ENCODE results near the gene IGSF21.

The IGSF21 gene

GRCh38 chr1:18118491-18118890 is 10.9 kb downstream of the IGSF21 start:
- peak in 13 of 58 donors; percentile 39 to 80 (median 52) for DNase-seq

GRCh38 chr1:18119289-18119688 is 11.7 kb downstream of the IGSF21 start:
- no peak for DNase-seq

DNA sequence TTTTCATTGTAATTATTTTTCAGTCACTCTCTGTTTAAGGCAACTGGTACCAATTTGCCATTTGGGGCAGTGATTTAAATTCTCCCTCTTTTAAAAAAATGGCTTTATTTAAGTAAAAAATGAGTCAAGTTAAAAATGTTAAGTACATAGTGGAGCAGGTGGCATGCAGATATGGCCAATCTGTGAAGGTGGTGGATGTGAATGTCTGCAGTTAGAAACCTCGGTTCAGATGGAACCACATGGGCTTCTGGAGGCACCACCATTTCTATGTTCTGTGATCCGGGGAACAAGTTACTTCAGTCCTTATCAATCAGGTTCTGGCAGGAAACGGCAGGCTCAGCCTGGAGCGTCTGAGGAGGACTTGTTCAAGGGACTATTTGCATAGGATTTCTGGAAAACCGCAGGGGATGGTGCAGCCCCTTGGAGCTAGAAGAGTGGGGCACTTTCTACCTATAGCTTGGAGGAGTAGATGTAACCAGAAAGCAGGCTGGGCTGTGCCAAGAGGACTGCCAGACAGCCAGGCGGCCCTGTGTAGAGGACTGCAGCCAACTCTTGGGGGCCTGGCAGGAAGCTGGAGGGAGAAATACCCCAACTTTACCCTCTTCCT is 12.3 kb downstream of the IGSF21 start:
- no peak for DNase-seq

DNA sequence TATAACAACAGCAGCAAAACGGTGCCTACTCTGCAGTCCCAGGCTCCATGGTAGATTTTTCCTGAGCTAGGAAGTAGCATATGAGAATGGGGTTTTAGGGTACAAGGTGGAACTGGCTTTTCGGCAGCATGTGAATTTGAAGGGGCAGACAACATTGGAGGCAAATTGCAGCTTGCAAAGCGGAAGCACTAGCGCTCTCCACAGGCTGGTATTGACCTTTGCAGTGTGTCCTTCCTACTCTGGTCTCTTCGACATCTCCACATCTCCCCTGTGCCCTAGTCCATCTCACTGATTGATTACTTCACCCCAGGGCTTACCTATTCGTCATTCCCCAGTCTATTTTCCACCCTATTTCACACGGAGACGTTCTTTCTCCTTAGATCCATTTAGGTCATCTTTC is 13.0 kb downstream of the IGSF21 start:
- no peak for DNase-seq

GRCh38 chr1:18121072-18121820 is 13.6 kb downstream of the IGSF21 start:
- DNase-seq = no peak

DNA sequence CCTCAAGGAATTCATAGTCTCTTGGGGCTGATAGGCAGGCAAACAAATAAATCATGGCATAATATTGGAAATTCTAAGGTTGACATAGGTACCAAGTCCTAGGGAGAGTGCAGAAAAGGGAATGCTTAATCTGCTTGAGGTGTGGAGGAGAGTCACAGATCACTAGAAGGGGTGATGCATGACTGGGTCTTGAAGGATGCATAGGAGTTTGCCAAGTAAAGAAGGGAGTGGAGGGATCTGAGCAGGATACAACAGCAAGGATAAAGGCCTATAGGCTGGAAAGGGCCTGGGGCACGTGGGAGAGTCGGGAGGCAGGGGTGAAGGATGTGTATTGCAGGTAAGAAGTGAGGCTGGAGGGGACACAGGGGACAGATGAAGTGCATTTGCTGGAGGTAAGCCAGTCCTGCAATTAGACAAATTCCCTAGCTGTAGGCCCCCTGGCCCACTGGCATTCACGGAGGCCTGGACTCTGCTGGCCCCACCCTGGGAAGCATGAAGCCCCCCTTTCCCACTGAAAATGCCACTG is 15.9 kb downstream of the IGSF21 start:
- no peak for DNase-seq

DNA sequence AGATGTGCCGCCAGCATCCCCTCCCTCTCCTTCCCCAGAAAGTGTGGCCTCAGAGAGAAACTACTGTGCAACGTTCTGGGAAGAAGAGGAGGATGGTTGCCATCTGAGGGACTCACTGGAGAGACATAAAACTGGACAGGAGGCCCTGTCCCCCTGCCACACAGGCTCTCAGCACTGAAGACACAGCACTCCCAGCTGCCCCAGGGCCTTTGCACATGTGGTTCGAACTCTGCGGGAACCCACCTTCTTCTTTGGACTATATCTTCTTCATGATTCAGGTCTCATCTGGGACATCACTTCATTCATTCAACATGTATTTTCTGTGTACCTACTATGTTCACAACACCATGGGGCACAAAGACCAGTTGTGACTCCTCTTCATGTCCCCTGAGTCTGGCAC is 17.4 kb downstream of the IGSF21 start:
- DNase-seq = no peak

DNA sequence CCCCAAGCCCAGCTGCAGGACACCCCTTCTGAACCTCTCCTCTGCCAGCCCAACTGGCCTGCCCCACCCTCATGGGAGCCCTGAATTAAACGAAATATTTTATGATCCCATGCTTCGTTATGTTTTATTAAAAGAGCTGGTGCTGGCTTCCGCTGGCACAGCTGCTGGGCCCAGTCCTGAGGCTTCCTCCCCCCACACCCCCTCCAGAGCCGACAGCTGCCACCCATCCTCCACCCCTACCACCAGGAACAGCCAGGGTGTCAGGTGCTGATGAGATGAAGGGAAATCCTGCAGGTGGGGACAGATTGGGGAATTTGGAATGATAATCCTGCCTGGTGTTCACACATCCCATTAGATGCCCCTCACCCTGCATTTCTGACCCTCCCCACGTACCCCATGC is 19.0 kb downstream of the IGSF21 start:
- no peak for DNase-seq

DNA sequence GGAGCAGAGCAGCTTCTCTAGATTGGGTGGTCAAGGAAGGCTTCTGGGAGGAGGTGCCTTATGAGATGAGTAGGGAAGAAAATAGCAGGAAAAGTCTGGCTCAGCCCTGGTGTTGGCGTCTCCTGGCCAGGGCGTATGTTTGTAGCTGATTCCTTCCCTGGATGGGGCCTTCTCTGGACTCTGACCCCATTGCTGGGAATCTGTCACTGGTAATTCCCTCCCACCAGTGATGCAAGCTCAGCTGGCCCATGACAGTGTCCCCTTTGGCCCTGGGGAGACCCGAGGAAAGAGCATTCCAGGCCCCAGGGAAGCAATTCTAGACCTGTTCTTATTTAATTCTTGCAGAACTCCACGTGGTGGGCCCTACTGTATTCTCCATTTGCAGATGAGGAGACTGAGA is 20.7 kb downstream of the IGSF21 start:
- DNase-seq = no peak

DNA sequence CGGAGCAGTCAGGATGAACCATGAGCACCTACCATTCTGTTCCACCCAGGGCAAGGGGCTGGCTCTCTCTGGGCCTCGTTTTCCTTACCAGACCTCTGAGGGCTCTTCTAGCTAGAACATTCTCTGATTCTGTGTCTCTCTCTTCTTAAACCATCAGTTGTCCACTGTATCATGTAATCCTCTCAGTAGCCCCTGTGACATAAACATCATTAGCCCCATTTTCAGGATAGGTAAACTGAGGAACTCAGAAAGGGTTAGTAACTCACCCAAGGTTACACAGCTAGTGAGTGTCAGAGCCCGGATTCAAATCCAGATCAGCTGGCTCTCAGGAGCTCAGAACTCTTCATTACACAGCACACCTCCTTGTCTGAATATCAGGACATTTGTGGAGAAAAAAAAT is 22.8 kb downstream of the IGSF21 start:
- no peak for DNase-seq

- no peak for DNase-seq
These were observed 24.6 kb downstream of the IGSF21 start for GRCh38 chr1:18132022-18132710.

- no peak for DNase-seq
These were observed 25.3 kb downstream of the IGSF21 start for GRCh38 chr1:18132711-18133541.

- DNase-seq = no peak
These were observed 26.9 kb downstream of the IGSF21 start for GRCh38 chr1:18134324-18135046.

DNA sequence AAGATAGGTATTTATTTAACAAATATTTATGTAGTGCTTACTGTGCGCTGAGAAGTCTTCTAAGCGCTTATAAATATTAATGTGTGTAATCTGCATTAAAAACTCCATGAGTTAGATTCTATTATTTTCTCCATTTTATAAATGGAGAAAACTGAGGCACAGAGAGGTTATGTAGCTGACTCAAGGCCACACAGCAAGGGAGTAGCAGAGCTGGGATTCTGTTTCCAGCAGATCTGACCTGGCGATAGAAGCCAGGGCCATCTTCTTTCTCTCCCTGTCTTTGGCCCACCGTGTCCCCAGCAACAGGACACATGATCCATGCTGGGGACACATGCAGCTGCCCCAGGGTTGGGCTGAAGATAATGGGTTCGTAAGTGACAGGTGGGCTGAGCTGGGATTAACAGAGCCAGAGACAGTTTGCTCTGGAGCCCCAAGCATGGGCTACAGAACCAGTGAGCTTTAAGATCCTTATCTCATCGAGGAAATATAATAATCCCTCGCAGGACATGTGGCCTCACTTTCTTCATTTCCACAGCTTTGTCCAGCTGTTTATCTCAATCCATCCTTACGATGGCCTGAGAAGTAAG is 30.3 kb downstream of the IGSF21 start:
- no peak for DNase-seq

DNA sequence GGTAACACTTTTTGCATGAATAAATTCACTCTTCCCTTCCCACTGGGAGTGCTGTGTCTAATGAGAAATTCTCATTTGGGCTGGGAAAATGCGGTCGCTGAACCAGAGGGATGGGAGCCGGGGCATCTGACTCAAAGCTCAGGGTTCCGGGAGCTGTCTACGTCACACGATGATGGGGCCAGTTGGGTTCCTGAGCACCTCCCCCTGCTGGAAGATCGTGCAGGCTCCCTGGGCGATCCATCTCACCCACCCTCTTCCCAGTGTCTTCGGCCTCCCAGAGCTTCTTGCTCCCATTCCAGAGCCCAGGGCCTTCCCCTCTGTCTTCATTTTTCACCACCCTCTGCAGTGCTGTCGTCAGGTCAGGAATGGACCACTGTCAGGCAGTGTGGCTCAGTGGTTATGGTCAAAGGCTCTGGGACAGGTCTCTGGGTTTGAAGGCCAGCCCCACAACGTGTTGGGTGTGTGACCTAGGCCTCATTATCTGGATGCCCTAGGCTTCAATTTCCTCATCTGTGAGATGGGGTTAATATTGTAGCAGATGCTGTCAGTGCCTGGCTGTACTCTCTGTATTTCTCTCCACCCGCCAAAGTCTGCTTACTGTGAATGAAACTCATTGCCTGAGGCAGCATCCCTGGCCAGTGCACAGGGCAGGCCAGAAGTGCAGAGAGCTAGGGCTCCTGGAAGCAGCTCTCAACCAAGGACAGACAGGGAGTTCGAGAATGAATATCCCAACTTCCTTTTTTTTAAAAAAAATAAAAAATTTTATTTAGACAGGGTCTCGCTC is 31.8 kb downstream of the IGSF21 start:
- no peak for DNase-seq

DNA sequence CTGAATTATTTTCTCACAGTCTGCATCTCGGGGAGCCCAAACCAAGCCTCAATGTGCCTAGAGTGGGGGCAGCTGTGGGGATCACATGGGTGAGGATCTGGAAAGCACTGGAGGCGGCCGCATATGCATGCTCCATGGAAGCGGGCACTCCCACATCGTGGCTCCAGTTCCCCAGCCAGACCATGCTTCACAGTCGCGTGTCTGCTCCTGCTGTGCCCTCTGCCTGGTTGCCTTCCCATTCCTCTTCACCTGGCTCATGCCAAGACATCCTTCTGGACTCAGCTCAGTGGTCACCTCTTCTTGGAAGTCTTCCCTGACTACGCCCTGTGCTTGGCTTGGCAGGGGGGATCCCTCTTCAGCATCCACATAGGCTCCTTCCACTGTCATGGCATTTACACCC is 32.8 kb downstream of the IGSF21 start:
- DNase-seq = no peak

- DNase-seq = no peak
These were observed 34.1 kb downstream of the IGSF21 start for GRCh38 chr1:18141661-18142060.

DNA sequence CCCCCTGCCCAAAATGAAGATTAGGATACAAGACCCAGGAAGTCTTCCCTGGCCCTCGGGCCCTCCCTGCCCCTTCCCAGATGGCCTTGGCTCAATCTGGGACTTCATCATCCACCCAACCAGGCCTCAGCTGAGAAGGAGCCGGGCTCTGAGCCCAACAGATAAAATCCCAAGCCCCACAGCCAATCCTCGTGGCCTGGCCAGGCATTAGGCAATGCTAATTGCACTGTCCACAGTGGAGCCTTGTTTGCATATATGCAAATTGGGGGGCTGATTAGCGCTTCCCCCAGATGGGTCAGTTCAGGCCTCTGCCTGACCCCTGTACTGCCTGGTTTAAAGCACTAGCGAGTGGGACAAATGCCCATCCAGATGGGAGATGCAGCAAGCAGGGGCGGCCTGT is 34.9 kb downstream of the IGSF21 start:
- peak in 23 of 58 donors; percentile 8 to 65 (median 22) for DNase-seq

- no peak for DNase-seq
These were observed 35.4 kb downstream of the IGSF21 start for GRCh38 chr1:18142969-18143368.

DNA sequence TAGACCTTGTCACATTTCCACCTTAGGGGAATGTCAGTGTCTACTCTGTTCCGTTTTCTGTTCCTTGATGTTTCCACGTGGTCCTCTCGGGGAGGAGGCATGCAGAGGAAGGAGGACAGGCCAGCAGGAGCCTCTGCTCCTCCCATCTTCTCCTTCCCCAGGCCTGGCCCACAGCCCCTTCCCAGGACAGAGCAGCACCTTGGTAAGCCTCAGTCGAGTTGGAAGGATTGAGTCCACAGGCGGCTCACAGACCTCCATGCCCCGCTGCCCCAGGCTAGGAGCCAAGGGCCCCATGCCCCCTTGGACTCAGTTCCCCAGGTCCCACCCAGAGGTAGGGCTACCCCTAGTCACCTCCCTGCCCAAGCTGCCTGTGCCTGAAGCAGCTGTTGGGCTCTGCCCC is 36.5 kb downstream of the IGSF21 start:
- no peak for DNase-seq
